ENCODE results near the gene BAG5. TPM values are rescaled to one million over a fixed set of nuclear protein-coding genes. Genes with fewer than 3 reads are reported as not detected.

BAG5 gene
- total RNA-seq, 1 experiment from 2014 or later, result 27.0 TPM

DNA sequence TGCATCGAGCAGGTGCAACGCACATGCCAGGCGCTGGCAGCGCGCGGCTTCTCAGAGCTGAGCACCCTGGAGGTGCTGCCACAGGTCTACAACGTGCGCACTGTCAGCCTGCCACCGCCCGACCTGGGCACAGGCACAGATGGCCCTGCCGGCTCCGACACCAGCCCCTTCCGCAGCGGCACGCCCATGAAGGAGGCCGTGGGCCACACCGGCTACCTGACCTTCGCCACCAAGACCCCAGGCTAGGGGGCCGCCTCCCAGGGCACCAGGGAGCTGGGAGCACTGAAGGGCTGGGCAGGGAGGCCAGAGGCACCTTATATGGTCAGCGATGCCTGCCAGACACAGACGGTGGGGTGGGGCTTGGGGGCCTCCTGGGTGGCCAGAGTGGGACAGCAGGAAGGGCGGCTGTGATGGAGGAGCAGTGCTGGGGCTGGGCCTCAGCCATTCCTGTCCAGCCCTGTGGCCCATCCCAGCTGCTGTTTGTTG is 27.8 kb downstream of the BAG5 start (continued):
- TF ChIP-seq, protein P1, sequence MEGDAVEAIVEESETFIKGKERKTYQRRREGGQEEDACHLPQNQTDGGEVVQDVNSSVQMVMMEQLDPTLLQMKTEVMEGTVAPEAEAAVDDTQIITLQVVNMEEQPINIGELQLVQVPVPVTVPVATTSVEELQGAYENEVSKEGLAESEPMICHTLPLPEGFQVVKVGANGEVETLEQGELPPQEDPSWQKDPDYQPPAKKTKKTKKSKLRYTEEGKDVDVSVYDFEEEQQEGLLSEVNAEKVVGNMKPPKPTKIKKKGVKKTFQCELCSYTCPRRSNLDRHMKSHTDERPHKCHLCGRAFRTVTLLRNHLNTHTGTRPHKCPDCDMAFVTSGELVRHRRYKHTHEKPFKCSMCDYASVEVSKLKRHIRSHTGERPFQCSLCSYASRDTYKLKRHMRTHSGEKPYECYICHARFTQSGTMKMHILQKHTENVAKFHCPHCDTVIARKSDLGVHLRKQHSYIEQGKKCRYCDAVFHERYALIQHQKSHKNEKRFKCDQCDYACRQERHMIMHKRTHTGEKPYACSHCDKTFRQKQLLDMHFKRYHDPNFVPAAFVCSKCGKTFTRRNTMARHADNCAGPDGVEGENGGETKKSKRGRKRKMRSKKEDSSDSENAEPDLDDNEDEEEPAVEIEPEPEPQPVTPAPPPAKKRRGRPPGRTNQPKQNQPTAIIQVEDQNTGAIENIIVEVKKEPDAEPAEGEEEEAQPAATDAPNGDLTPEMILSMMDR (IDR thresholded peaks at IDR 0.05 in 2 of 3, conservative IDR thresholded peaks at IDR 0.05 in 1 of 3; ENCODE audit: borderline replicate concordance in 1 of 3, insufficient read depth in 1 of 3, low read depth in 2 of 3, low read length in 2 of 3), result no peak
- no peak for TF ChIP-seq JUND (IDR thresholded peaks at IDR 0.05)
- TF ChIP-seq CEBPB (IDR thresholded peaks at IDR 0.05; ENCODE audit: low read depth), result no peak
- TF ChIP-seq CBX3 (IDR thresholded peaks at IDR 0.05; ENCODE audit: low read depth), result no peak

DNA sequence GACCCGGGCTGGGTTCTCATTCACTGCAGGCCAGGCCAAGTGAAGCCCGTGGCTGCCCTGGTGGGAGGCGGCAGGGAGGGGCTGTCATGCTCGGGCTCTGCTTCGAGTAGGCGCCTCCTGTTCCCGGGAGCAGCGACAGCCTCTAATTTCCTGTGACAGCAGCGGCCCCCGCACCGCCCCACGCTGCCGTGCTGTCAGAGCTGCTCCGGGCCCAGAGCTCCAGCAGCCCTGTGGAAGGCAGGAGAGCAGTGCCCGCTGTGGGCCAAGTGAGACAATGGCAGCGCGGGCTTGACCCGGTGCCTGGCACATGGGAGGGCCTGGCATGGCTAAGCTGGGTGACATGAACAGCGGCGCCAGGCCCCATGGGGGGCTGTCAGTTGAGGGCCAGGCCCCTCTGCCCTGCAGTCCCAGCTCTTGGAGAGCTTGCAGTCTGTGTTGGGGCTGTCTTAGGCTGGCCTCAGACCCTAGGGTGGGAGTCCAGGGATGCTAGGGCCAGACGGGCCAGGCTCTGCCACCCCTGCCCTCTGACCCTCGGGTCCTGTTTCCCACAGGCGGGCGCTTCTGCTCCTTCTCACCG is 28.4 kb downstream of the BAG5 start:
- BruUV-seq (replicated peaks), result no TSS peak
- Histone ChIP-seq H4K20me1 (ENCODE audit: insufficient read depth) (no peaks in the 10 kb centered on the region), H3K4me2 (ENCODE audit: low read length) (no peak overlapping the region), H3K9me2 (ENCODE audit: insufficient read depth) (no peaks in the 10 kb centered on the region), H3K9me3 (ENCODE audit: control insufficient read depth in 1 of 2, insufficient read depth in 1 of 2, low read depth in 1 of 2, low read length in 2 of 2) (no peaks in the 10 kb centered on the region), H3K79me2 (ENCODE audit: insufficient read depth, low read length) (peaks cover 30% of the 10 kb centered on the region), H3K4me3 (replicated peaks in 1 of 2; ENCODE audit: low read depth in 1 of 2, low read length in 2 of 2) (no peak overlapping the region), H2AFZ (ENCODE audit: low read depth, low read length, poor library complexity, severe bottlenecking) (no peak overlapping the region), H3K36me3 (ENCODE audit: control insufficient read depth in 1 of 2, insufficient read depth in 2 of 2, low read length in 2 of 2) (peaks cover 0 to 17% of the 10 kb centered on the region in 2 experiments; a peak in 2 of 4 replicates), H3K27me3 (ENCODE audit: insufficient read depth, low read length) (no peaks in the 10 kb centered on the region), H3K9ac (ENCODE audit: low read length) (no peak overlapping the region), H3K4me1 (ENCODE audit: control insufficient read depth in 1 of 2, insufficient read depth in 2 of 2, low read length in 2 of 2) (peaks cover 3 to 23% of the 10 kb centered on the region in 2 experiments; a peak in 3 of 4 replicates), H3K27ac (ENCODE audit: low read depth, low read length) (no peak overlapping the region)
- no peak for DNase-seq (ENCODE audit: low read depth, low spot score)
- RAD21 ChIA-PET (ENCODE audit: low non-redundant PET in 1 of 2, low total read pairs in 2 of 2, uncharacterized antibody in 2 of 2, unreplicated experiment in 2 of 2), result no interaction called here
- no peak for ATAC-seq
- TF ChIP-seq RAD21 (IDR thresholded peaks at IDR 0.05; ENCODE audit: low read depth) (no peak), EGR1 (IDR thresholded peaks at IDR 0.05; ENCODE audit: low read depth) (no peak), POLR2AphosphoS5 (IDR thresholded peaks at IDR 0.05; ENCODE audit: low read depth, low read length) (no peak), SIN3A (IDR thresholded peaks at IDR 0.05; ENCODE audit: low read depth) (no peak), FOSL1 (IDR thresholded peaks at IDR 0.05; ENCODE audit: low read depth) (no peak)
- CTCF ChIA-PET, result no interaction called here
- intact Hi-C loops (cut with micrococcal nuclease), result no loop called here
- POLR2A ChIA-PET, result interaction anchor here (2.8 kb wide), 1 partner anchor 12 kb away, joined by 9 read pairs; the partner anchor contains the start of gene CKB
